Endothelial cell (in vitro differentiated cells): ENCODE data around the gene SUMF2. TPM values are rescaled to one million over a fixed set of nuclear protein-coding genes. Genes with fewer than 3 reads are reported as not detected.
"Not testable (repeated sequence)": the region's sequence is repeated elsewhere in the genome, so short reads cannot be mapped to it uniquely, and the experiment has no call there.

Experiments
- DNase-seq: peaks from one replicate; pipeline ENCODE4 v3.0.0; 2021; ENCODE audit warnings: low spot score
- H3K27ac Mint-ChIP-seq: one replicate; pipeline ENCODE4 v1.8.0; 2021; ENCODE audit warnings: mixed read lengths, inconsistent platforms; ENCODE audit not compliant: unreplicated experiment
- H3K27me3 Mint-ChIP-seq: one replicate; pipeline ENCODE4 v1.8.0; 2021; ENCODE audit warnings: mild to moderate bottlenecking, moderate library complexity, mixed read lengths, inconsistent platforms; ENCODE audit not compliant: unreplicated experiment
- H3K36me3 Mint-ChIP-seq: one replicate; pipeline ENCODE4 v1.8.0; 2021; ENCODE audit warnings: mild to moderate bottlenecking, low read depth, mixed read lengths, inconsistent platforms; ENCODE audit not compliant: unreplicated experiment
- H3K4me1 Mint-ChIP-seq: one replicate; pipeline ENCODE4 v1.8.0; 2021; ENCODE audit warnings: mild to moderate bottlenecking, mixed read lengths, inconsistent platforms; ENCODE audit not compliant: unreplicated experiment
- H3K4me3 Mint-ChIP-seq: one replicate; pipeline ENCODE4 v1.8.0; 2021; ENCODE audit warnings: mild to moderate bottlenecking, mixed read lengths, inconsistent platforms; ENCODE audit not compliant: unreplicated experiment
- H3K9me3 Mint-ChIP-seq: one replicate; pipeline ENCODE4 v1.8.0; 2021; ENCODE audit warnings: mixed read lengths, inconsistent platforms; ENCODE audit not compliant: unreplicated experiment
- total RNA-seq: library from RNA; stranded (reverse); fragmentation: NEBNext Ultra II Directional; extraction: Animal tissue kit (Norgen Biotek cat#: 25700); gene quantifications from one replicate; pipeline ENCODE4 v1.2.1, GENCODE V29; 2021; ENCODE audit not compliant: unreplicated experiment
- TF ChIP-seq, protein P1 (sequence below): fragments of 200-600 bp; sonication (generic); IDR thresholded peaks from one replicate; pipeline ENCODE4 v1.5.0; 2021; ENCODE audit warnings: antibody characterized with exemption; ENCODE audit not compliant: unreplicated experiment

SUMF2 gene
- total RNA-seq, 1 donor from 2014 or later, result 110 TPM

DNA sequence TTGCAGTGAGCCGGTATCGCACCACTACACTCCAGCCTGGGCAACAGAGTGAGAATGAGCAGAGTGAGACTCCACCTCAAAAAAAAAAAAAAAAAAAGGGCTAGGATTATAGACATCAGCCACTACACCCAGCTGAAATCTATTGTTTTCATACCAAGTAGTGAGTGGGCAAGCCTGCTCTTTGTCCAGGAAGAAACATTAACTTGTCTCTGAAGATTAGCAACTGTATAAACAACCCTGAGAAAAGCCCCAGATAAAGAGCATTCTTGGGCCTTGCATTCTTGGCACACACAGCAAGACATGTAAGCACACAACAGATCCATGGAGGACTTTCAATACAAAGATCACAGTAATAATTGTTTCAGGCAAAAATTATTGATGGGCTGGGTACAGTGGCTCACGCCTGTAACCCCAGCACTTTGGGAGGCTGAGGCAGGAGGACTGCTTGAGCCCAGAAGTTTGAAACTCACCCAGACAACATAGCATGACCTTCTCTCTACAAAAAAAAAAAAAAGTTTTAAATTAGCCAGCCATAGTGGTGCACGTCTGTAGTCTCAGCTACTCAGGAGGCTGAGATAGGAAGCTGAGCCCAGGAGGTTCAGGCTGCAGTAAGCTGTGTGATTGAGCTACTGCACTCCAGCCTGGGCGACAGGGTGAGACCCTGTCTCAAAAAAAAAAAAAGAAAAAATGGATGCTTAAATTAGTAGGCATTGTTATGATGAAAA, 17.2 kb upstream of the SUMF2 start:
- H3K27me3 Mint-ChIP-seq, result peaks cover 3% of the 10 kb centered on the region
- TF ChIP-seq, protein P1, sequence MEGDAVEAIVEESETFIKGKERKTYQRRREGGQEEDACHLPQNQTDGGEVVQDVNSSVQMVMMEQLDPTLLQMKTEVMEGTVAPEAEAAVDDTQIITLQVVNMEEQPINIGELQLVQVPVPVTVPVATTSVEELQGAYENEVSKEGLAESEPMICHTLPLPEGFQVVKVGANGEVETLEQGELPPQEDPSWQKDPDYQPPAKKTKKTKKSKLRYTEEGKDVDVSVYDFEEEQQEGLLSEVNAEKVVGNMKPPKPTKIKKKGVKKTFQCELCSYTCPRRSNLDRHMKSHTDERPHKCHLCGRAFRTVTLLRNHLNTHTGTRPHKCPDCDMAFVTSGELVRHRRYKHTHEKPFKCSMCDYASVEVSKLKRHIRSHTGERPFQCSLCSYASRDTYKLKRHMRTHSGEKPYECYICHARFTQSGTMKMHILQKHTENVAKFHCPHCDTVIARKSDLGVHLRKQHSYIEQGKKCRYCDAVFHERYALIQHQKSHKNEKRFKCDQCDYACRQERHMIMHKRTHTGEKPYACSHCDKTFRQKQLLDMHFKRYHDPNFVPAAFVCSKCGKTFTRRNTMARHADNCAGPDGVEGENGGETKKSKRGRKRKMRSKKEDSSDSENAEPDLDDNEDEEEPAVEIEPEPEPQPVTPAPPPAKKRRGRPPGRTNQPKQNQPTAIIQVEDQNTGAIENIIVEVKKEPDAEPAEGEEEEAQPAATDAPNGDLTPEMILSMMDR, result no peak
- peaks cover 8% of the 10 kb centered on the region for H3K4me1 Mint-ChIP-seq
- no peak overlapping the region for H3K4me3 Mint-ChIP-seq
- peak overlapping the region; percentile 96 for H3K27ac Mint-ChIP-seq
- no peak for DNase-seq
- H3K36me3 Mint-ChIP-seq, result peaks cover 4% of the 10 kb centered on the region
- no peaks in the 10 kb centered on the region for H3K9me3 Mint-ChIP-seq

DNA sequence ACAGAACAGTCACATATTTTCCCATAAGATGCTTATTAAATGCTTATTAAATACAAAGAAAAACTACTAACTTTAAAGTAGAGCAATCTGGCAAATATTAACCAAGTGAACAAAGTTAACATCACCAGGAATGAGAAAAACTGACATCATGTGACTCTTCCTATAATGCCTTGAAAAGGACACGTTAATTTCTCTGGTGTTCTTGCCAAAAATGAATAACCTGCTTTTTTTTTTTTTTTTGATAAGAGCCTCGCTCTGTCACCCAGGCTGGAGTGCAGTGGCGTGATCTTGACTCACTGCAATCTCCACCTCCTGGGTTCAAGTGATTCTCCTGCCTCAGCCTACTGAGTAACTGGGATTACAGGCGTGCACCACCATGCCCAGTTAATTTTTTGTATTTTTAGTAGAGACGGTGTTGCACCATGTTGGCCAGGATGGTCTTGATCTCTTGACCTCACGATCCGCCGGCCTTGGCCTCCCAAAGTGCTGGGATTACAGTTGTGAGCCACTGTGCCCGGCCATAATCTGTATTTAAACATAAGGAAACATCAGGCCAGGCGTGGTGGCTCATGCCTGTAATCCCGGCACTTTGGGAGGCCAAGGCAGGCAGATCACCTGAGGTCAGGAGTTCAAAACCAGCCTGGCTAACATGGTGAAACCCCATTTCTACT, 16.5 kb upstream of the SUMF2 start:
- not testable (repeated sequence) for H3K36me3 Mint-ChIP-seq, DNase-seq, H3K27me3 Mint-ChIP-seq, H3K4me3 Mint-ChIP-seq, H3K9me3 Mint-ChIP-seq
- peak overlapping the region; percentile 96 for H3K27ac Mint-ChIP-seq
- H3K4me1 Mint-ChIP-seq, result peaks cover 12% of the 10 kb centered on the region

DNA sequence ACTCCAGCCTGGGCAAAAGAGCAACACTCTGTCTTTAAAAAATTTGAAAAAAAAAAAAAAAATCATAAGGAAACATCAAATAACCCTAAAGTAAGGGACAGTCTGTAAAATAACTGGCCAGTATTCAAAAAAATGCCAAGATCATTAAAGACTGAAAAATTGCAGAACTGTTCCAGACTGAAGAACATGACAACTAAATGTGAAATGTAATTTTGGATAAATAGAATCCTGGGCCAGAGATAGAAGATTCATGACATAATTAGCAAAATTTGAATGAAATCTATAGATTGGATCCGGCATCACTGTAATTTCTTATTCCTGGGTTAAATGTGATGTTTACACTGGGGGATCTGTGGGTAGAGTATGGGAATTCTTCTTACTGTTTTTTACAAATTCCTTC, 15.8 kb upstream of the SUMF2 start:
- TF ChIP-seq, protein P1, result no peak
- Mint-ChIP-seq H3K9me3 (no peaks in the 10 kb centered on the region), H3K36me3 (no peaks in the 10 kb centered on the region), H3K27me3 (peaks cover 3% of the 10 kb centered on the region), H3K27ac (peak overlapping the region; percentile 2), H3K4me3 (no peak overlapping the region), H3K4me1 (peaks cover 16% of the 10 kb centered on the region)
- DNase-seq, result no peak

DNA sequence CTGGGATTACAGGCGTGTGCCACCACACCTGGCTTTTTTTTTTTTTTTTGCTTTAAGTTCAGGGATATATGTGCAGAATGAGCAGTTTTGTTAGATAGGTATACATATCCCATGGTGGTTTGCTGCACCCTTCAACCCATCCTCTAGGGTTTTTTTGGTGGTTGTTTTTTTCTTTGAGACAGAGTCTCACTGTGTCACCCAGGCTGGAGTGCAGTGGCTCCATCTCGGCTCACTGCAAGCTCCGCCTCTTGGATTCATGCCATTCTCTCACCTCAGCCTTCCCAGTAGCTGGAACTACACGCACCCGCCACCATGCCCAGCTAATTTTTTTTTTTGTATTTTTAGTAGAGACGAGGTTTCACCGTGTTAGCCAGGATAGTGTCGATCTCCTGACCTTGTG, 15.3 kb upstream of the SUMF2 start:
- not testable (repeated sequence) for H3K9me3 Mint-ChIP-seq, DNase-seq, H3K27me3 Mint-ChIP-seq, H3K27ac Mint-ChIP-seq, H3K36me3 Mint-ChIP-seq, H3K4me3 Mint-ChIP-seq
- H3K4me1 Mint-ChIP-seq, result peaks cover 16% of the 10 kb centered on the region

DNA sequence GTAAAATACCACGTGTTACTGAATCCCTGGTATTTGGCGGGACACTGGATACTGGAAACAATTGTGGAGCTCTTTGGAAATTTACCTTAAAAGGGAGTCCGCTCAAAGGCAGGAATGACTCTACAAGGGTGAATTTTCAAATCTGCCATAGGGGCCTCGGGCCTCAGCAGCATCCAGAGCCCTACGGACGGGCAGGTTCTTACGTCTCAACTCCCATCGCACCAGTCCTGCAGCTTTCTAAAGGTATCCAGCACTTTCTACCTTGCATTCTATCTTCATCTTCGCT, 13.1 kb upstream of the SUMF2 start:
- peaks cover 3% of the 10 kb centered on the region for H3K27me3 Mint-ChIP-seq
- H3K27ac Mint-ChIP-seq, result peak overlapping the region; percentile 93
- peaks cover 7% of the 10 kb centered on the region for H3K36me3 Mint-ChIP-seq
- H3K4me1 Mint-ChIP-seq, result peaks cover 16% of the 10 kb centered on the region
- H3K9me3 Mint-ChIP-seq, result no peaks in the 10 kb centered on the region
- no peak for DNase-seq
- TF ChIP-seq, protein P1, result no peak
- H3K4me3 Mint-ChIP-seq, result peak overlapping the region; percentile 97
